T47D (cell line): ENCODE data around the gene SCGB1A1.
"Not testable (repeated sequence)": the region's sequence is repeated elsewhere in the genome, so short reads cannot be mapped to it uniquely, and the experiment has no call there.

Source experiments
- DNase-seq, 2 experiments: peaks; one replicate each; pipeline versions ENCODE4 v3.0.0 to v3.0.0-alpha.2; 2011 to 2012; ENCODE audit warnings: low read depth in 1 of 2, low spot score in 1 of 2
- JUND ChIP-seq: IDR thresholded peaks from 2 replicates; pipeline ENCODE4 v1.6.1; 2012; ENCODE audit warnings: low read depth
- in situ Hi-C: cut with HindIII; loops from 2 replicates; pipeline ENCODE4 v1.10.0; 2016; ENCODE audit warnings: low sequenced_read_pairs, low pct_unique_long_range_greater_than_20kb

Gene SCGB1A1

DNA sequence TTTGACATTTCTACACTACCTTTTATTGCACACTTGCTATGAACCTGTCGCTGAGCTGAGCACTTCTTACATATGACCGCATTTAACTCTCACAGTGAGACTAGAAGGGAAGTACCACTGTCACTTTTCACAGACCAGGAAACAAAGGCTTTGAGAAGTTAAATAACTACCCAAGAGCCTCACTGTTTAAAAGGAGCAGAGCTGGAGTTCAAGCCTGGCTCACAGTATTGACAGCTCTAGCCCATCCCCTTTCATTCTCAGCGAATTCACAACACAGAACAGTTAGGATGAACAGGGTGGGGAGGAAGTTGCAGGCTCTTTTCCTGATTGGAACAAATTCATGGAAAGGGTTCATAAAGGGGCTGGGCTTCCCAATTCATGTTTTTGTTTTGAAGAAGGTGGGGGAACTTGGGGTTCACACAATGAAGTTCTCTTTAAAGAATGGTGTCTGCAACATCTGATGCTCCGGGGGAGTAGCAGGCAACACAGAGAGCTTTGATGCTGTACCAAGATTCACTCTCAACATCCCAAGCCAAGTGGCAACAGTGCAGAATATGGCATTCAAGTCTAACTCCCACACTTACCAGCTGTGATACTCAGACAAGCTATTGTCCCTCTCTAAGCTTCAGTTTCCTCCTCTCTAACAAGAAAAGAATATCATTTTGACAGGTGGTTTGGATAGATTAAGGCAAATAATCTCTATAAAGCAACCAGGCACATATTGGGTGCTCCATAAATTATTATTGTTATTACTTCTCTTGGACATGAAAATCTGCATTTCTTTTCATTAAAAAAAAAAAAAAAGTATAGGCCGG is 17.2 kb downstream of the SCGB1A1 start:
- no peak for DNase-seq
- in situ Hi-C loops: no loop called here
- no peak for TF ChIP-seq JUND

DNA sequence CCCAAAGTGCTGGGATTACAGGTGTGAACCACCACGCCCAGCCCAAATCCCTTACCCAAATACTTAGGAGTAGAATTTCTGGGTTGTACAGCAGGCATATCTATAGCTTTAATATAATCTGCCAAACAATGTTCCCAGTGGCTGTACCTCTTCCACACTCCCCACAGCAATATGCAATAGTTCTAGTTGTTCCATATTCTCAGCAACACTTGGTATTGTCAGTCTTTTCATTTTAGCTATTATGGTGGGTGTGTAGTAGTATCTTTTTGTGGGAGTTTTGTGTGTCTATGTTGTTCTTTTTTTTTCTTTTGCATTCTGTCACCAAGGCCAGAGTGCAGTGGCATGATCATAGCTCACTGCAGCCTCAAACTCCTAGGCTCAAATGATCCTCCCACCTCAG is 18.8 kb downstream of the SCGB1A1 start:
- no peak for DNase-seq
- no peak for TF ChIP-seq JUND
- in situ Hi-C loops: no loop called here

DNA sequence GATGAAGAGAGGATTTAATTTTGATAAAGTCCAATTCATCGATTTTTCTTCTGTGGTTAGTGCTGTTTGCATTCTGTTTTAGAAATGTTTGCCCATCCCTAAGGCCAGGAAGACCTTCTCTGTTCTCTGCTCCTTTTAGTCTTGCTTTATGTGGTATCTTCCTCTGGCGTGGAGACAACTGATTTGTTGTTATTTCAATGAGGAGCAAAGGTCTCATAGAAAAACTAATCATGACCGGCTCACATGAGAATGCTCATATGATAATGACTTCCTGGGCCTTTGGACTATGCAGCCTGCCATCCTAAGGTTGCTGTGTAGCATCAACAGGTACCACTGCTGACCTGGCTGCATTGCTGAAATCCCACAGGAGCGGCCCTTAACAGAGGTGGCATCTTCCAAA is 19.8 kb downstream of the SCGB1A1 start:
- in situ Hi-C loops: no loop called here
- no peak for DNase-seq
- TF ChIP-seq JUND: no peak

DNA sequence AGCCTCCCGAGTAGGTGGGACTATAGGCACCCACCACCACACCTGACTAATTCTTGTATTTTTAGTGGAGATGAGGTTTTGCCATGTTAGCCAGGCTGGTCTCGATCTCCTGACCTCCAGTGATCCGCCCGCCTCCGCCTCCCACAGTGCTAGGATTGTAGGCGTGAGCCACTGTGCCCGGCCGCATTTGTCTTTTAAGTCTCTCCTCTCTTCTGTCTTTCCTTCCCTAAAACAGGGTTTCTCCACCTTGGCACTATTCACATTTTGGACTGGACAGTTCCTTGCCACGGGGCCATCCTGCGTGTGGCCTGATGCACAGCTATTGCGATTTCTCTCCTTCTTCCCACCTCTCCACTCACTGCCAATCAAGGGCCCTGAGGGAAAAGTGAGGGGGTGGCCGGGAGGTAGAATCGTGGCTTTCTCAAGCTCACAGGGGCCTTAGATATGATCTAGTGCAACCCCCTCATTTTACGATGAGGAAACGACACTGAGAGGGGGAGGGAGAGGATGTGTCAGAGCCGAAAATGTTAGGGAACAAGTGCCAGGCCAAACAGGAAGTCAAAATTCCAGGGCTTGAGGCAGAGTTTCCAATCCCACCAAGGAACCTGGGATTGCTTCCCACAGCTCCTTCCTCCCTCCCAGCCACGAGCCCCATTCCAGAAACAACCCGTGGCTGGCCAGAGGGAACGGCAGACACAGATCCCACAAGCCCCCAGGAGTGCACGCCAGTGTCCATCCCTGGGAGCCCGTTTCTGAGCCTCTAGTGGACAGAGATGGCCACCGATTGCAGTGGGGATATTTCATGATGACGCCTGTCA is 21.2 kb downstream of the SCGB1A1 start:
- no peak for TF ChIP-seq JUND
- no peak for DNase-seq
- in situ Hi-C loops: no loop called here

DNA sequence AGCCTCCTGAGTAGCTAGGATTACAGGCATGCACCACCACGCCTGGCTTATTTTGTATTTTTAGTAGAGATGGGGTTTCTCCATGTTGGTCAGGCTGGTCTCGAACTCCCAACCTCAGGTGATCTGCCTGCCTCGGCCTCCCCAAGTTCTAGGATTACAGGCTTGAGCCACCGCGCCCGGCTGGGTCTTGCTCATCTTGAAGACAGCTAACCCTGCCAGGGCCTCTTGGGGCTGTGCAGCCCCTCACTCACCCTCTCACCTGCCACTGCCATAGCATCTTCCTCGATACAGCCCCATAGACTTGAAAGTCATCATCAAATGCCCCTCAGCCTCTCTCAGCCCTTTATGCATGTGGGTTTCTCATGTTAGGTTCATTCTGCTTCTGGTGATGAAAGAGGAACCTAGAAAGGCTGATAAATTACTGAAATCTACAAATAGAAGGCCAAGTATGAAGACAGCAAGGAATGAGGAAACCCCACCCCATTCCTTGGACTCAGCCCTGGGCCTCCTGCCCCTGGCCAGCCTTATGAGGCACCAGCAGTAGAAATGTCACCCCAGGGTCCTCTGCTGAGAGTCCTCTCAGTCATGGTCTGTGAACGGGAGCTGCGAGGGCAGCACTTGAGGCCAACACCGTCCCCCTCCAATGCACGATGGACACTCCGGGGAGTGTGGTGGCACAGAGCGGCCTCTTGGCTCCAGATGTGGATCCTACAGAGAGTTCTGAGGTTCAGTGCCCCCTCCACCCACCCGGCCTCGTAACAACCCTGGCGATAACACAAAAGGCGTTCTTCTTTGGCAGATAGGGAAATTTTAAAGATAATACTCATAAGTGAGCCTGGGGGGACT is 24.8 kb downstream of the SCGB1A1 start:
- TF ChIP-seq JUND: no peak
- DNase-seq: no peak
- in situ Hi-C loops: no loop called here

DNA sequence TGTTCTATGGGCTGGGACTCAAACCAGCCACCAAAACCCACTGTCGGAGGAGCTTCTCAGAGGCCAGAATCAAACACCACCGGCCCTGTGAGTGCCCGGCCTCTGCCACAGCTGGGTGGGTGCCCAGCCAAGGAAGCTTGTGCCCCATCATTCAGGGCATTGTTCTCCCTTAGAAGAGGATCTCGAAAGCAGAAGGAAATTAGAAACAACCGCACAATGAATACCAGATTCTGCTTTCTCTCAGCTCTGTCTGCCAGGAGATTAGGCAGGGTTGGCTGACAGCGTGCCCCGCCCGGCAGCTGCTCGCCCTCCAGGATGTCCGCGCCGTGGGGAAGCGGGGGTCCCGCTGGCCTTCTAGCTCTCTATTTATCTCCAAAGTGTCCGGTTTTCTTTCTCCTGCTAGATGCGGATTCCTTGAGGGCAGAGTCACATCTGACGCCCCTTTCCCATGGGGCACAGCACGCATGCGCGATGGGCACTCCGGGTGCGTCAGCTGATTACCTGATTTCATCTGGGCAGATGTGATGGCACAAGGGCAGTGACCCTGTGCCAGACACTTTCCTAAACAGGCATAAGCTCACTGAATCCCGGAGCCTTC is 25.5 kb downstream of the SCGB1A1 start:
- DNase-seq: no peak
- in situ Hi-C loops: no loop called here
- TF ChIP-seq JUND: no peak

DNA sequence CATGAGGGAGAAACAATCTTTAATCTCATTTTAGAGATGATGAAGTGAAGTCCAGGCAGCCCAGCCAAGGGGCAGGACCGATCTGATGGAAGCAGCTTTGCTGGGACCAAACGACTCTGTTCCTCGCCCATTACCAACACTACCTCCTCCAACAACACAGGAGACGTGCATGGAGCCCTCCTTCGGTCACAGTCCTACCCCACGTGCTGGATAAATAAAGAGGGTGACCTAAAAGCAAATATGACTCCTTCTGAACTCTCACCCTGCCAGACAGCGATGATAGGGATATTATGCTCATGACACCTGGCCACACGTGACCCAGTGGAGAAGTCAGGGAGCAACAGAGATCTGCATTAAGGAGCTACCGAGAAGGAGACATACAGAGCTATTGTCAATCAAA is 26.0 kb downstream of the SCGB1A1 start:
- TF ChIP-seq JUND: no peak
- no peak for DNase-seq

DNA sequence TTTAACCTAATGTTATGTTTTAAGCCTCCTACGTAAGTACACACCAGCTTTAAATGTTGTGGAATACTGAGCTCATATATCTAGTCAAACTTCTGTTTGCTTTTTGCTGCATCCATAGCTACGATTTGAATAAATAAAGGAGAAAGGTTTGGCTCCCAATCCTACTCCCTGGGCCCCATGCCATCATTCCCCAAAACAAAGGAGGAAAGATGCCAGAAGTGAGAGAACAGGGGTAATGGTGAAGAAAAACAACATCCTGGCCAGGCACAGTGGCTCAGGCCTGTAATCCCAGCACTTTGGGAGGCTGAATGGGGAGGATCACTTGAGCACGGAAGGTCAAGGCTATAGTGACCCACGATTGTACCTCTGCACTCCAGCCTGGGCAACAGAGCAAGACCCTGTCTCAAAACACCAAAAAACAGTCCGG is 26.5 kb downstream of the SCGB1A1 start:
- DNase-seq: peak in 1 of 2 experiments; percentile 46
- TF ChIP-seq JUND: no peak
- in situ Hi-C loops: no loop called here

More for the DNA sequence above, 26.0 kb downstream of the SCGB1A1 start:
- in situ Hi-C loops: no loop called here

DNA sequence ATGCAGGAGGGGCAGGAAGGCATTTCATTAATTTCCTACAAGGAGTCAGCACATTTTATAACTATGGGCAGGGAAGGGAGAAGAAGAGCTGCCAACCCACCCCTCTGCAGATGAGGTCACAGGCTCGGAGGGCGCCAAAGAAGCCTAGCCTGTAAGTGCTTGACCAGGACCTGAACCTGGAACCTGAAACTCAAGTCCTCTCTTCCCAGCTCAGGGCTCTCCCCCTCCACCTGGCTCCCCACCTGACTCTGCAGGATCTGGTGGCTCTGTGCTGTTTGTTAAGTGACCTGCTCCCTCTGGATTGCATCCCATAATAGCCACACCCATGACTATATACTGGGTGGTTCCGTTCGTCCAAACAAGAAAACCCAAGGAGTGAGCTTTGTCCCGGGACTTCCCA is 27.3 kb downstream of the SCGB1A1 start:
- TF ChIP-seq JUND: no peak
- DNase-seq: no peak
- in situ Hi-C loops: no loop called here

DNA sequence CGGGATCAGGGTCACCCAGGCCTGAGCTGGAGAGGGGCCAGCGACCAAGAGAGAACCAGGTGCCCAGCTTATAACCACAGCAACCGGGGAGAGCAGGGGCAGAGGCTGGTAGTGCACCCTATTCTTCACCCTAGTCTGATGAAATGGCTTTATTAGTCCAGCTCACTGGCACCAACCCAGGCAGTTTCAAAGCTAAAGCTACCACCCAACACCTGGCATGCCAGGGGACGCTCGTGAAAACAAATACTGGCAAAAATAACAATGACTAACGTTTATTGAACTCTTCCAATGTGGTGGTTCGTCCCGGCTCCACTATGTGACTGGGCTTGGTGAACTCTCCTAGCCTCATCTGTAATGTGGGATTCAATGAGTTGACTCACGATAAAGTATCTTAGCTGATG is 30.6 kb downstream of the SCGB1A1 start:
- in situ Hi-C loops: no loop called here
- TF ChIP-seq JUND: no peak
- no peak for DNase-seq

DNA sequence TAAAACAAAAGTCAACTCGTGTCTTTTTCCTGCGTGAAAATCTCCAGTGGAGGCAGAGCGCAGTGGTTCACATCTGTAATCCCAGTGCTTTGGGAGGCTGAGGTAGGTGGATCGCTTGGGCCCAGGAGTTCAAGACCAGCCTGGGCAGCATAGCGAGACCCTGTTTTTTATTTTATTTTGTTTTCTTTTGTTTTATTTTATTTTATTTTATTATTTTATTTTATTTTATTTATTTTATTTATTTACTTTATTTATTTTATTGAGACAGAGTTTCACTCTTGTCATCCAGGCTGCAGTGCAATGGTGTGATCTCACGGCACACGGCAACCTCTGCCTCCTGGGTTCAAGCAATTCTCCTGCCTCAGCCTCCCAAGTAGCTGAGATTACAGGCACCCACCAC is 31.1 kb downstream of the SCGB1A1 start:
- in situ Hi-C loops, DNase-seq: not testable (repeated sequence)

DNA sequence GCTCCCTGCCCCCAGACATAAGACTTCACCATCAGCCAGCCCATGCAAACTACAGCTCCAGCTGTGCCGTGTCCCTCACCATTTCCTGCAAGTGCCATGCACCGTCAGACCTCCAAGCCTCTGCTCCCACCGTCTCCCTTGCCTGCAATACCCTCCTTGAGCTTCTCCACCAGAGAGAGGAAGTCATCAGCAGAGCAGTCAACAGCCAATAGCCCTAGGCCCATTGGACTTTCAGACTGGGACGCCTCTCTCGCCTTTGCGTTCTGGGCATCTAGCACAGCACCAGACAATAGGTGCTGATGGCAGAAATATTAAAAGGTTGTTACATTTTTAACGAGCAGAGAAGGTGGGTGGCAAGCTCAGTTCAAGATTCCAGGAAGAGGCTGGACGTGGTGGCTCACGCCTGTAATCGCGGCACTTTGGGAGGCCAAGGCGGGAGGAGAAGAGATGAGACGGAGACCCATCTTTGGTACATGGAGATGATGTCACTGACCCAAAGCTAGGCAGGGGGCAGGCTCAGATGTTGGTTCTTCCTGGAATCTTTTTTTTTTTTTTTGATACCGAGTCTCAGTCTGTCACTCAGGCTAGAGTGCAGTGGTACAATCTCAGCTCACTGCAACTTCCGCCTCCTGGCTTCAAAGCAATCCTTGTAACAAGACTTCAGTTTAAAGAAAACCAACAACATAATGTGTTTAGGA is 31.9 kb downstream of the SCGB1A1 start:
- no peak for DNase-seq
- TF ChIP-seq JUND: no peak
- in situ Hi-C loops: no loop called here
